ENCODE results near the gene DCLK1. TPM values are rescaled to one million over a fixed set of nuclear protein-coding genes. Genes with fewer than 3 reads are reported as not detected.

Gene DCLK1
- total RNA-seq, 1 experiment from 2014 or later = not detected

DNA sequence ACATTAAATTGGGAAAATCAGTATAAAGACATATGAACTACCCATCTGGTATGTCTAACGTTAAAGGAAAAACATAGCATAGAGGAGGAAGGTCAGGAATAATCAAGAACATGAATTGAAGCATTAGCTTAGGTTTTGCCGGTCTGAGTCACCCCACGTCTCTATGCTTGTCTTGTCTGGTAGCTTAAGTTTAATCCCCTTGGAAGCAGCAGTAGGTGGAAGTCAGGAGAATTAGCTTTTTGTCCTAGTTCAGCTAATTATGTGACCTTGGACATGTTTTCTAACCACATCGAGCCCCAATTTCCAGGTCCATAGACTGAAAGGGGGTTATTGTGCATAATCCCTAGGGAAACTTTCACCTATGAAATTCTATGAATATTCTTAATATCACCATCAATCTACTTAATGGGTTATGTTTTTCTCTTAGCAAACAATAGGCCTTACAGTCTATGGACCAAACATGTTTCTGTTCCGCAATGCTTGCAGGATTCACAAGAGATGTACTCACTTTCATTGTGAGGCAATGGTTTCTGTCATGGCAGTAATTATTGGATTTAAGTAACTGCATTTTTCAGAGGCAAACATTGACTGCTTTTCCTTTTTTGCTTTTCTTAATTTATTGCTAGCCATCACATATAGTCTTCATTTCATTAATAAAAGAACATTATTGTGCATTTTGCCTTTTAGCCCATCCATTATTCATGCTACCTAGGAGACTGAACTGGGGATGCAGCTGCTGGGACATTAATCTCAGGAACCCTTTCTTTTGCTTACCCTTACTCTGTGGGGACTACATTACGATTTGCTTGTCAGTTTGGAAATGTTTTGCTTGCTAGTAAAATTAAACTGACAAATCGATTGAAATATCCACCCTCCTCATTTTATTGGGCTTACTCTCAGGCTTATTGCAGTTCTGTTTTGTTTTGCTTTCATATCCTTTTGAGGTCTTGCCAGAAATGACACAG is 349.9 kb downstream of the DCLK1 start:
- H3K27me3 ChIP-seq (ENCODE audit: control insufficient read depth, insufficient read depth, low read length) = no peaks in the 10 kb centered on the region
- H3K36me3 ChIP-seq (ENCODE audit: control insufficient read depth, insufficient read depth, low read length) = no peaks in the 10 kb centered on the region
- DNase-seq (ENCODE audit: low read depth, low spot score) (no peak), ATAC-seq (no peak)
- POLR2A ChIA-PET = no interaction called here
- no TSS peak for BruUV-seq (replicated peaks)
- no peaks in the 10 kb centered on the region for H3K9me3 ChIP-seq (ENCODE audit: control insufficient read depth, insufficient read depth, low read depth, low read length)
- no peaks in the 10 kb centered on the region for H3K4me1 ChIP-seq (ENCODE audit: control insufficient read depth, insufficient read depth, low read length)
- no peak overlapping the region for H3K27ac ChIP-seq (ENCODE audit: low read length)
- no peak overlapping the region for H3K4me3 ChIP-seq (ENCODE audit: low read depth in 2 of 2, low read length in 2 of 2)
- TF ChIP-seq, protein P1, sequence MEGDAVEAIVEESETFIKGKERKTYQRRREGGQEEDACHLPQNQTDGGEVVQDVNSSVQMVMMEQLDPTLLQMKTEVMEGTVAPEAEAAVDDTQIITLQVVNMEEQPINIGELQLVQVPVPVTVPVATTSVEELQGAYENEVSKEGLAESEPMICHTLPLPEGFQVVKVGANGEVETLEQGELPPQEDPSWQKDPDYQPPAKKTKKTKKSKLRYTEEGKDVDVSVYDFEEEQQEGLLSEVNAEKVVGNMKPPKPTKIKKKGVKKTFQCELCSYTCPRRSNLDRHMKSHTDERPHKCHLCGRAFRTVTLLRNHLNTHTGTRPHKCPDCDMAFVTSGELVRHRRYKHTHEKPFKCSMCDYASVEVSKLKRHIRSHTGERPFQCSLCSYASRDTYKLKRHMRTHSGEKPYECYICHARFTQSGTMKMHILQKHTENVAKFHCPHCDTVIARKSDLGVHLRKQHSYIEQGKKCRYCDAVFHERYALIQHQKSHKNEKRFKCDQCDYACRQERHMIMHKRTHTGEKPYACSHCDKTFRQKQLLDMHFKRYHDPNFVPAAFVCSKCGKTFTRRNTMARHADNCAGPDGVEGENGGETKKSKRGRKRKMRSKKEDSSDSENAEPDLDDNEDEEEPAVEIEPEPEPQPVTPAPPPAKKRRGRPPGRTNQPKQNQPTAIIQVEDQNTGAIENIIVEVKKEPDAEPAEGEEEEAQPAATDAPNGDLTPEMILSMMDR (IDR thresholded peaks at IDR 0.05) = no peak
- TF ChIP-seq POLR2AphosphoS5 (IDR thresholded peaks at IDR 0.05; ENCODE audit: low read depth, low read length) = no peak
- no peak for TF ChIP-seq SIN3A (IDR thresholded peaks at IDR 0.05; ENCODE audit: borderline replicate concordance, insufficient read depth, low read depth, low read length)
- TF ChIP-seq TCF7L2 (IDR thresholded peaks at IDR 0.05; ENCODE audit: low read depth, low read length) = no peak
- TF ChIP-seq, protein P2, sequence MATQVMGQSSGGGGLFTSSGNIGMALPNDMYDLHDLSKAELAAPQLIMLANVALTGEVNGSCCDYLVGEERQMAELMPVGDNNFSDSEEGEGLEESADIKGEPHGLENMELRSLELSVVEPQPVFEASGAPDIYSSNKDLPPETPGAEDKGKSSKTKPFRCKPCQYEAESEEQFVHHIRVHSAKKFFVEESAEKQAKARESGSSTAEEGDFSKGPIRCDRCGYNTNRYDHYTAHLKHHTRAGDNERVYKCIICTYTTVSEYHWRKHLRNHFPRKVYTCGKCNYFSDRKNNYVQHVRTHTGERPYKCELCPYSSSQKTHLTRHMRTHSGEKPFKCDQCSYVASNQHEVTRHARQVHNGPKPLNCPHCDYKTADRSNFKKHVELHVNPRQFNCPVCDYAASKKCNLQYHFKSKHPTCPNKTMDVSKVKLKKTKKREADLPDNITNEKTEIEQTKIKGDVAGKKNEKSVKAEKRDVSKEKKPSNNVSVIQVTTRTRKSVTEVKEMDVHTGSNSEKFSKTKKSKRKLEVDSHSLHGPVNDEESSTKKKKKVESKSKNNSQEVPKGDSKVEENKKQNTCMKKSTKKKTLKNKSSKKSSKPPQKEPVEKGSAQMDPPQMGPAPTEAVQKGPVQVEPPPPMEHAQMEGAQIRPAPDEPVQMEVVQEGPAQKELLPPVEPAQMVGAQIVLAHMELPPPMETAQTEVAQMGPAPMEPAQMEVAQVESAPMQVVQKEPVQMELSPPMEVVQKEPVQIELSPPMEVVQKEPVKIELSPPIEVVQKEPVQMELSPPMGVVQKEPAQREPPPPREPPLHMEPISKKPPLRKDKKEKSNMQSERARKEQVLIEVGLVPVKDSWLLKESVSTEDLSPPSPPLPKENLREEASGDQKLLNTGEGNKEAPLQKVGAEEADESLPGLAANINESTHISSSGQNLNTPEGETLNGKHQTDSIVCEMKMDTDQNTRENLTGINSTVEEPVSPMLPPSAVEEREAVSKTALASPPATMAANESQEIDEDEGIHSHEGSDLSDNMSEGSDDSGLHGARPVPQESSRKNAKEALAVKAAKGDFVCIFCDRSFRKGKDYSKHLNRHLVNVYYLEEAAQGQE (IDR thresholded peaks at IDR 0.05; ENCODE audit: insufficient read depth in 1 of 2, low read depth in 2 of 2, low read length in 1 of 2) = no peak
- CTCF ChIA-PET = no interaction called here
- intact Hi-C loops (cut with micrococcal nuclease; ENCODE audit: unreplicated experiment) (no loop called here), in situ Hi-C loops (cut with HindIII; ENCODE audit: low pct_unique_long_range_greater_than_20kb, low sequenced_read_pairs) (no loop called here)

DNA sequence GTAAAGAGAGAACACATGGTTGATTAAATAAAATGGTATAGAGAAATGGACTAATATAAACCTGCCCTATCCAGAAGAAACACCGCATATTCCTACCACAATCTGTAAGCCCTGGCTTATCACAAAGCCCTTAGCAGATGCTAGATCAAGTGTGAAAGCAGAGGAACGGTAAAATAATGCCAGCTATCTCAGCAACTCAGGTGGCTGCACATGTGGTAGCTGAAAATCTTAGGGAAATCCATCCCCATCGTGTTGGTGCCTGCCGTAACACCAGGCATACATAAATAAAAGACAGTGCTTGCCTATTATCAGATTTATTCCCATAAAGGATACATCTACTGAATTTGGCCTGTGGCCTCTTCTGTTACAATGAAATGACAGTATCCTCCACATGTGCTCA is 350.6 kb downstream of the DCLK1 start:
- no peak overlapping the region for H3K27ac ChIP-seq (ENCODE audit: low read length)
- no peak for ATAC-seq
- intact Hi-C loops (cut with micrococcal nuclease; ENCODE audit: unreplicated experiment) = no loop called here
- DNase-seq (ENCODE audit: low read depth, low spot score) = no peak
- in situ Hi-C loops (cut with HindIII; ENCODE audit: low pct_unique_long_range_greater_than_20kb, low sequenced_read_pairs) = no loop called here
- H3K27me3 ChIP-seq (ENCODE audit: control insufficient read depth, insufficient read depth, low read length) = no peaks in the 10 kb centered on the region
- no TSS peak for BruUV-seq (replicated peaks)
- CTCF ChIA-PET = no interaction called here
- H3K4me3 ChIP-seq (ENCODE audit: low read depth in 2 of 2, low read length in 2 of 2) = no peak overlapping the region
- H3K36me3 ChIP-seq (ENCODE audit: control insufficient read depth, insufficient read depth, low read length) = no peaks in the 10 kb centered on the region
- no peaks in the 10 kb centered on the region for H3K4me1 ChIP-seq (ENCODE audit: control insufficient read depth, insufficient read depth, low read length)
- no peak for TF ChIP-seq POLR2AphosphoS5 (IDR thresholded peaks at IDR 0.05; ENCODE audit: low read depth, low read length)
- no peak for TF ChIP-seq SIN3A (IDR thresholded peaks at IDR 0.05; ENCODE audit: borderline replicate concordance, insufficient read depth, low read depth, low read length)
- TF ChIP-seq, protein P2 (IDR thresholded peaks at IDR 0.05; ENCODE audit: insufficient read depth in 1 of 2, low read depth in 2 of 2, low read length in 1 of 2) = no peak
- TF ChIP-seq TCF7L2 (IDR thresholded peaks at IDR 0.05; ENCODE audit: low read depth, low read length) = no peak
- TF ChIP-seq, protein P1 (IDR thresholded peaks at IDR 0.05) = no peak
- no peaks in the 10 kb centered on the region for H3K9me3 ChIP-seq (ENCODE audit: control insufficient read depth, insufficient read depth, low read depth, low read length)
- POLR2A ChIA-PET = no interaction called here
